Right hindlimb (tissue), 1 donor: ENCODE measurements around the gene UGT1A10.

Source experiments
- DNase-seq: peaks from one replicate; pipeline ENCODE4 v3.0.0-alpha.2; 2018

Gene UGT1A10

GRCh38 chr2:233811087-233811486, 174.8 kb downstream of the UGT1A10 start:
- DNase-seq: no peak

- DNase-seq: no peak
Measured at GRCh38 chr2:233811732-233812131, 175.5 kb downstream of the UGT1A10 start.

GRCh38 chr2:233813236-233814055, 177.2 kb downstream of the UGT1A10 start:
- peak; percentile 7 for DNase-seq

GRCh38 chr2:233814056-233814835, 178.0 kb downstream of the UGT1A10 start:
- peak; percentile 9 for DNase-seq

GRCh38 chr2:233815861-233816260, 179.6 kb downstream of the UGT1A10 start:
- no peak for DNase-seq

GRCh38 chr2:233816334-233816733, 180.1 kb downstream of the UGT1A10 start:
- peak; percentile 3 for DNase-seq

- DNase-seq: peak; percentile 13
Measured at GRCh38 chr2:233816771-233817170, 180.5 kb downstream of the UGT1A10 start.

- peak; percentile 11 for DNase-seq
Measured at GRCh38 chr2:233817361-233817911, 181.2 kb downstream of the UGT1A10 start.

GRCh38 chr2:233817995-233818638, 181.9 kb downstream of the UGT1A10 start:
- peak; percentile 7 for DNase-seq

- peak; percentile 7 for DNase-seq
Measured at GRCh38 chr2:233818639-233819621, 182.7 kb downstream of the UGT1A10 start.

- peak; percentile 6 for DNase-seq
Measured at GRCh38 chr2:233819884-233820773, 183.9 kb downstream of the UGT1A10 start.

- DNase-seq: peak; percentile 4
Measured at GRCh38 chr2:233820774-233821105, 184.5 kb downstream of the UGT1A10 start.

GRCh38 chr2:233821196-233821595, 184.9 kb downstream of the UGT1A10 start:
- DNase-seq: peak; percentile 3

GRCh38 chr2:233821709-233822100, 185.5 kb downstream of the UGT1A10 start:
- no peak for DNase-seq

- DNase-seq: peak; percentile 8
Measured at GRCh38 chr2:233822101-233822771, 186.0 kb downstream of the UGT1A10 start.
